Lung (tissue), 12 donors: ENCODE results near the gene RNF144A. TPM values are rescaled to one million over a fixed set of nuclear protein-coding genes. Genes with fewer than 3 reads are reported as not detected.

Source experiments
- ATAC-seq: fragments of 200-7000 bp; cut with Tn5 transposase; one replicate; pipeline ENCODE4 v1.9.1; 2020; ENCODE audit warnings: moderate number of reproducible peaks; ENCODE audit not compliant: insufficient read depth, low FRiP score
- DNase-seq, 3 donors: peaks; one replicate each; pipeline ENCODE4 v3.0.0-alpha.2; 2013 to 2017
- H3K27ac ChIP-seq, 2 donors: one replicate each; pipeline ENCODE4 v1.5.1; 2013; ENCODE audit warnings: mild to moderate bottlenecking in 2 of 2, moderate library complexity in 2 of 2, control low read depth in 1 of 2, inconsistent platforms in 1 of 2, low read depth in 1 of 2, low read length in 1 of 2
- H3K27me3 ChIP-seq, 3 donors: one replicate each; pipeline ENCODE4 v1.5.1; 2013; ENCODE audit warnings: low read length in 2 of 3; ENCODE audit not compliant: control insufficient read depth in 3 of 3, insufficient read depth in 3 of 3
- H3K36me3 ChIP-seq, 4 donors: one replicate each; pipeline ENCODE4 v1.5.1; 2013; ENCODE audit warnings: low read length in 4 of 4, mild to moderate bottlenecking in 1 of 4, moderate library complexity in 1 of 4; ENCODE audit not compliant: control insufficient read depth in 4 of 4, insufficient read depth in 4 of 4
- H3K4me1 ChIP-seq, 5 donors: one replicate each; pipeline ENCODE4 v1.5.1; 2013; ENCODE audit warnings: low read length in 5 of 5, mild to moderate bottlenecking in 2 of 5, moderate library complexity in 1 of 5; ENCODE audit not compliant: control insufficient read depth in 5 of 5, insufficient read depth in 5 of 5
- H3K4me3 ChIP-seq: one replicate; pipeline ENCODE4 v1.5.1; 2013; ENCODE audit warnings: mild to moderate bottlenecking, control low read depth, moderate library complexity
- H3K9ac ChIP-seq, 2 donors: one replicate each; pipeline ENCODE4 v1.5.1; 2013; ENCODE audit warnings: low read length in 2 of 2, control low read depth in 1 of 2; ENCODE audit not compliant: insufficient read depth in 1 of 2
- H3K9me3 ChIP-seq, 4 donors: one replicate each; pipeline ENCODE4 v1.5.1; 2013; ENCODE audit warnings: low read length in 3 of 4, mild to moderate bottlenecking in 1 of 4, moderate library complexity in 1 of 4; ENCODE audit not compliant: control insufficient read depth in 4 of 4, insufficient read depth in 3 of 4
- WGBS, 2 donors: extraction: QIAGEN DNeasy Blood & Tissue Kit; methylation state at CpG; one replicate each; pipeline ENCODE4 v1.1.7; 2013; 5-methylcytosine and 5-hydroxymethylcytosine counted together
- polyA plus RNA-seq, 2 donors: library from polyadenylated mRNA; stranded (reverse); fragments of 200-250 nt; gene quantifications; one replicate each; pipeline ENCODE4 v1.2.1, GENCODE V29; 2013
- total RNA-seq, 2 donors: library from RNA; depleted of rRNA in 1 of 2; stranded (reverse); fragments of >200 nt in 1 of 2; gene quantifications; one replicate each; pipeline ENCODE4 v1.2.1, GENCODE V29; 2014 to 2021
- TF ChIP-seq, protein P1 (sequence below): IDR thresholded peaks from 2 replicates; pipeline ENCODE4 v1.5.1; 2012; ENCODE audit warnings: mild to moderate bottlenecking; ENCODE audit errors: control extremely low read depth, extremely low read depth
- donor health status: control.
- donor health status: control.
- donor health status: Bipolar disorder and iron deficiency.
- donor health status: healthy.
- donor health status: DM: yes; HTN: yes; CAD: no.

Gene RNF144A
- total and polyA plus RNA-seq, 4 donors = 2.7 to 25.3 (median 5.8) TPM

DNA sequence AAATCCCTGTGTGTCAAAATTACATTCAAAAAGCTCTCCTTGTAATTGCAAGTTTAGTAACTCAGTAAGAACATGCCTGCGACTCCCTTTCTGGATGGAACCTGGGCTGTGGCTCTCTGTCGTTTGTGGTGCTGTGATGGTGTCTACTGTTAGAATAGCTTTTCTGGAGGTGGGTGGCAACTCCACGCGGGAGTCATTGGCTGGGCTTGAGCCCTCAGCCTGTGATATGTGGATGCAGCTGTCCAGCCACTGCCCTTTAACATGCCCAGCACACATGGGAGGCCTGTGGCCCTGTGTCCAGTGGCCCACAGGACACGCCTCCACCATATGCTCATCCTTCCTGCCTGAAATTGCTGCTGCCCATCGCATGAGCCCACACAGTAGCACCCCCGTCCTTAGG lies 124.2 kb downstream of the RNF144A start:
- Histone ChIP-seq H3K4me3 (no peak overlapping the region), H3K27ac (no peak overlapping the region), H3K4me1 (peaks cover 0 to 8% (median 4%) of the 10 kb centered on the region in 5 donors), H3K27me3 (no peaks in the 10 kb centered on the region), H3K9me3 (peaks cover 0 to 2% (median 0%) of the 10 kb centered on the region in 4 donors), H3K36me3 (peaks cover 0 to 14% (median 7%) of the 10 kb centered on the region in 4 donors), H3K9ac (no peak overlapping the region)
- 94% methylated on average over 7 of the region's 7 CpGs for WGBS, 2 donors
- ATAC-seq = no peak
- DNase-seq = no peak
- TF ChIP-seq, protein P1, sequence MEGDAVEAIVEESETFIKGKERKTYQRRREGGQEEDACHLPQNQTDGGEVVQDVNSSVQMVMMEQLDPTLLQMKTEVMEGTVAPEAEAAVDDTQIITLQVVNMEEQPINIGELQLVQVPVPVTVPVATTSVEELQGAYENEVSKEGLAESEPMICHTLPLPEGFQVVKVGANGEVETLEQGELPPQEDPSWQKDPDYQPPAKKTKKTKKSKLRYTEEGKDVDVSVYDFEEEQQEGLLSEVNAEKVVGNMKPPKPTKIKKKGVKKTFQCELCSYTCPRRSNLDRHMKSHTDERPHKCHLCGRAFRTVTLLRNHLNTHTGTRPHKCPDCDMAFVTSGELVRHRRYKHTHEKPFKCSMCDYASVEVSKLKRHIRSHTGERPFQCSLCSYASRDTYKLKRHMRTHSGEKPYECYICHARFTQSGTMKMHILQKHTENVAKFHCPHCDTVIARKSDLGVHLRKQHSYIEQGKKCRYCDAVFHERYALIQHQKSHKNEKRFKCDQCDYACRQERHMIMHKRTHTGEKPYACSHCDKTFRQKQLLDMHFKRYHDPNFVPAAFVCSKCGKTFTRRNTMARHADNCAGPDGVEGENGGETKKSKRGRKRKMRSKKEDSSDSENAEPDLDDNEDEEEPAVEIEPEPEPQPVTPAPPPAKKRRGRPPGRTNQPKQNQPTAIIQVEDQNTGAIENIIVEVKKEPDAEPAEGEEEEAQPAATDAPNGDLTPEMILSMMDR = no peak

DNA sequence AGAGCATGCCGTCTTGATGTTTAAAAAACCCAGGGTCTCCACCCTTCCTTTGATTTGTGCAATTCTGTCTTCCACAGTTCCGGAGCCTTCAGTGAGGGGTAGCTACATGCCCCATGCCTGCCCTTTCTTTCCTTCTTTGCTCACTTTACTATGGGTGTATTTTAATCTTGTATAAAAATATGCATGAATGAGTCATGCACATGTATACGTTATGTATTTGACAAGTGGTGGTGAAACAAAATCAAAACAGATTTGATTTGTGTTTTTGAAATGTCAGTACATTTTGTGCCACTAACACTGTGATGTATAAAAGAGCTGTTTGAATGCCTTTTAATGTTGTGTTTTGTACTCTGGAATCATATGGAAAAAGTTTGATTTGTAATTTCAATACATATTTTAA lies 126.5 kb downstream of the RNF144A start:
- H3K9ac ChIP-seq = peak overlapping the region in 1 of 2 donors; percentile 9
- peaks cover 0 to 14% (median 6%) of the 10 kb centered on the region in 4 donors for H3K36me3 ChIP-seq
- WGBS, 2 donors = 65 to 66% methylated on average over 3 of the region's 3 CpGs
- ATAC-seq (no peak), DNase-seq (no peak)
- H3K4me1 ChIP-seq = peaks cover 0 to 3% (median 0%) of the 10 kb centered on the region in 5 donors
- H3K4me3 ChIP-seq = no peak overlapping the region
- H3K27ac ChIP-seq = no peak overlapping the region
- H3K9me3 ChIP-seq = peaks cover 0 to 2% (median 0%) of the 10 kb centered on the region in 4 donors
- TF ChIP-seq, protein P1 = no peak
- H3K27me3 ChIP-seq = no peaks in the 10 kb centered on the region

DNA sequence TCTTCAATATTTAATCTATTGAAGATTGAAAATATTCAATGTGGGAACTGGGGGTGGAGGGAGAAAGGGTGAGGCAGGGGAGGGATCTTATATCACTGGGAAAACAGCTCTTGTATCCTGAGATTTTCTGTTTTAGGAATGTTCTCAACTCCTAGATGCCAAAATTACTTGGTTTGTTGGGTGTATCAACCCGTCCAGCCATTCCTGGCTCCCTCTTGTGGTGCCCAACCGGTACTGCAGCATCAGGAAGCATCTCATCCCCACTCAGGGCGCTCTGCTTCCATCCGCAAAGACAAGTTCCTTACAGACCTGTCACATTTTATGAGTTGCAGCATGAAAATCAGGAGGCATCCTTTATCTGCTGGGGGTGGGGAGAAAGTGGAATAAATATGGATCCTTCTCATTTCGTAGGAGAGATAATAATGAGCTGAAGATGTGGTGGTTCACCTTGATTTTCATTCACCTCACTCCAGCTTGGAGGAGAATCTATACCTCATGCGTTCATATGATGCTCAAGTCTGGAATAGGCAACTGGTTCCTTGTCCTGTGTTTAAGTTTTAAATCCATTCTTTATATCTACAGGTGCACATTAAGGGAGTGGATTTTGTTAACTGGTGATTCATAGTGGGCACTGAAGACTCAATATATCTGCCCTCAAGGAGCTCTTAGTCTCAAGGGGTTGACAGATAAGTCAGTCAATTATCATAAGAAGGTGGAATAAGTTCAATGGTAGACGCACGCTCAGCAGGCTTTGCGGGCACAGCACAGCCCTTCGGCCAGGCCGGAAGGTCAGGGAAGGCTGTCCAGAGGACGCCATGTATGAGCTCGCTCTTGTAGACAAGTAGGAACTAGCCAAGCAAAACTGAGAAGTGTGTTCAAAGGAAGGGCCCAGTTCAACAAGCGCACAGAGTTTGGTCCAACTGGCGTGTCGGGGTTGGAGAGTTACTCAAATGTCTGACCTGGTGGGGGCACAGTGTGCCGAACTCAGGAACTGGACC lies 127.3 kb downstream of the RNF144A start:
- ATAC-seq (peak; percentile 58), DNase-seq (peak; percentile 57 to 66 (median 58))
- peaks cover 0 to 2% (median 0%) of the 10 kb centered on the region in 4 donors for H3K9me3 ChIP-seq
- TF ChIP-seq, protein P1 = peak; percentile 89
- 82 to 85% methylated on average over 17 of the region's 17 CpGs for WGBS, 2 donors
- H3K27ac ChIP-seq = no peak overlapping the region
- no peak overlapping the region for H3K4me3 ChIP-seq
- H3K9ac ChIP-seq = no peak overlapping the region
- peaks cover 0 to 3% (median 0%) of the 10 kb centered on the region in 5 donors for H3K4me1 ChIP-seq
- peaks cover 0 to 13% (median 5%) of the 10 kb centered on the region in 4 donors for H3K36me3 ChIP-seq
- H3K27me3 ChIP-seq = no peaks in the 10 kb centered on the region
